ENCODE measurements around the gene ELMO3.
A peak's percentile ranks its signal among the peaks of the same experiment; 100 is the strongest.

ELMO3 gene

DNA sequence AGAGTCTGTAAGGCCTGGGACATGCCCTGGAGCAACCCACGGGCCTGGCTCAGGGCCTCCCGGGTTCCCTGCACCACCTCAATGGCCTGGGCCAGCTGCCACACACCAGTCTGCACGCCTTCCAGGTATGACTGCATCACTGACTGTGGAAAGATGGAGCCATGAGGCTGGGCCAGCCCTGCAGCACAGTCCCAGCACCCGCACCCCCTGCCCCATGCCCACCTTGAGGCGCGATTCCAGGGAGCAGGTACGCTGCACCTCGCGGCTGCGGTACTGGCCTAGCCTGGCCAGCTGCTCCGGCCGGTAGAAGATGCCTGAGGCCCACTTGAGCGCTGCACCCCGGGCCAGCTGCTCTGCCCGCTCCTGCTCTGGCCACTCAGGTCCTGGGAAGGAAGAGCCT, 10.1 kb upstream of the ELMO3 start:
- Histone ChIP-seq H3K27ac (no peak overlapping the region), H3K36me3 (peaks cover 0 to 9% (median 3%) of the 10 kb centered on the region in 3 donors)
- TF ChIP-seq, protein P1, sequence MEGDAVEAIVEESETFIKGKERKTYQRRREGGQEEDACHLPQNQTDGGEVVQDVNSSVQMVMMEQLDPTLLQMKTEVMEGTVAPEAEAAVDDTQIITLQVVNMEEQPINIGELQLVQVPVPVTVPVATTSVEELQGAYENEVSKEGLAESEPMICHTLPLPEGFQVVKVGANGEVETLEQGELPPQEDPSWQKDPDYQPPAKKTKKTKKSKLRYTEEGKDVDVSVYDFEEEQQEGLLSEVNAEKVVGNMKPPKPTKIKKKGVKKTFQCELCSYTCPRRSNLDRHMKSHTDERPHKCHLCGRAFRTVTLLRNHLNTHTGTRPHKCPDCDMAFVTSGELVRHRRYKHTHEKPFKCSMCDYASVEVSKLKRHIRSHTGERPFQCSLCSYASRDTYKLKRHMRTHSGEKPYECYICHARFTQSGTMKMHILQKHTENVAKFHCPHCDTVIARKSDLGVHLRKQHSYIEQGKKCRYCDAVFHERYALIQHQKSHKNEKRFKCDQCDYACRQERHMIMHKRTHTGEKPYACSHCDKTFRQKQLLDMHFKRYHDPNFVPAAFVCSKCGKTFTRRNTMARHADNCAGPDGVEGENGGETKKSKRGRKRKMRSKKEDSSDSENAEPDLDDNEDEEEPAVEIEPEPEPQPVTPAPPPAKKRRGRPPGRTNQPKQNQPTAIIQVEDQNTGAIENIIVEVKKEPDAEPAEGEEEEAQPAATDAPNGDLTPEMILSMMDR (IDR thresholded peaks at IDR 0.05), result no peak

DNA sequence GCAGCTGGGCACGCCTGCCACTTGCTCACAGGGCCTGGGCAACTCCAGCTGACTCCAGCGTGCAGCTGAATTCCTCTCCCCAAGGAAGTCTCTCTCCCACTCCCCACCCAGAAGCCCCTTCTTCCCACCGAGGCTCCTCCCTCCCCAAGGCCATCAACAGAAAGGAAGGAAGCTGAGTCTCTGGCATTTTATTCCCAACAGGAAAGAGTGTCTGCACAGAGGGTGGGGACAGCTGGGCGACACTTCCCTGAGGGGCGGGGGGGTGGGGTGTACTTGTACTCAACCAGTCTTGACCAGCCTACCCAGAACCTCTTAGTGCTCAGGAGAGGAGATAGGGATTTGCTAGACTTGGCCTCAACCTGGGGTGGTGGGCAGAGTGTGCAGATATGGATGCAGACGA, 8.9 kb upstream of the ELMO3 start, which contains the start of gene EXOC3L1:
Gene EXOC3L1 (minus strand): TSS at position 96 of the 400 bp plus-strand sequence. CDS start 460 bp downstream, outside the sequence.
- H3K4me1 ChIP-seq, result peaks cover 12 to 39% (median 30%) of the 10 kb centered on the region in 4 donors

More for the DNA sequence above, 10.1 kb upstream of the ELMO3 start:
- intact Hi-C loops (cut with DNase I; ENCODE audit: low total_unique reads), result loop anchor here (10.0 kb wide), 2 partner anchors 164 to 214 kb away; partner anchors contain the start of gene CBFB
- Histone ChIP-seq H3K4me3 (no peak overlapping the region), H3K27me3 (no peaks in the 10 kb centered on the region), H3K4me1 (peaks cover 12 to 41% (median 39%) of the 10 kb centered on the region in 4 donors), H3K9me3 (no peaks in the 10 kb centered on the region)
- DNase-seq, result no peak

DNA sequence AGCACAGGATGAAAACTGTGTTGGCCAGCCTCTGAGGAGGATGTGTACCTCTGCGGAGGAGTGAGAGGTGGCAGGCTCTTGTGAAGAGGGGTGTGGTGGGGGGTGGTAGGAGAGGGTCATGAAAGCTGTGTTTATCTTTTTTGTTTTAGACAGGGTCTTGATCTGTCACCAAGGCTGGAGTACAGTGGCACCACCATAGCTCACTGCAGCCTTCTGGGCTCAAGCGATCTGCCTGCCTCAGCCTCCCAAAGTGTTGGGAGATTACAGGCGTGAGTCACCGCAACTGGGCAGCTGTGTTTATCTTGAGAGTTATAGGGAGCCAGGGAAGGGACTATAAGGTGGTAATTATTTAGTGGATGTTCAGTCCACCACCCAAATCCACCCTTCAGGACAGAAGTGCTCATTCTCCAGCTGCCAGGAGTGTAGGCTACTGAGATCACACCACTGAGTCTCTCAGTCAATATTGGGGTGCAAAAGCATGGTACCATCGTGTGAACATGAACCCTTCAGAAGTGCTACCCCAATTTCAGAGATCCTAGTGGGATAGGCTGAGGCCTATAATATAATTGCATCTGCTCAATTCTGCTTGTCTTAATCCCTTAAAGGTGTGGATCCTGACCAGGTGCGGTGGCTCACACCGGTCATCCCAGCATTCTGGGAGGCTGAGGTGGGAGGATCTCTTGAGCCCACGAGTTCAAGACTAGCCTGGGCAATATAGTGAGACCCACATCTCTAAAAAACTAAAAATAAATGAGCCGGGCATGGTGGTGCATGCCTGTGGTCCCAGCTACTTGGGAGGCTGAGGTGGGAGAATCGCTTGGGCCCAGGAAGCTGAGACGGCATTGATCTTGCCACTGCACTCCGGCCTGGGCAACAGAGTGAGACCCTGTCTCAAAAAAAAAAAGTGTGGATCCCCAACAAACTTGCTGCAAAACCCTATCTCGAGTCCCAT, 8.2 kb upstream of the ELMO3 start:
- DNase-seq, result no peak
- intact Hi-C loops (cut with DNase I; ENCODE audit: low total_unique reads), result no loop called here
- peaks cover 14 to 28% (median 22%) of the 10 kb centered on the region in 3 donors for H3K36me3 ChIP-seq
- peaks cover 12 to 32% (median 23%) of the 10 kb centered on the region in 4 donors for H3K4me1 ChIP-seq
- H3K4me3 ChIP-seq, result no peak overlapping the region
- TF ChIP-seq, protein P1 (IDR thresholded peaks at IDR 0.05), result no peak
- no peaks in the 10 kb centered on the region for H3K9me3 ChIP-seq
- no peak overlapping the region for H3K27ac ChIP-seq
- no peaks in the 10 kb centered on the region for H3K27me3 ChIP-seq

More for the DNA sequence above, 8.9 kb upstream of the ELMO3 start, which contains the start of gene EXOC3L1:
- no peak within 1 kb of the TSS for H3K4me3 ChIP-seq
- TF ChIP-seq, protein P1 (IDR thresholded peaks at IDR 0.05), result no peak
- no peaks in the 10 kb centered on the region for H3K9me3 ChIP-seq
- H3K27me3 ChIP-seq, result no peaks in the 10 kb centered on the region
- H3K36me3 ChIP-seq, result peaks cover 7 to 21% (median 15%) of the 10 kb centered on the region in 3 donors
- intact Hi-C loops (cut with DNase I; ENCODE audit: low total_unique reads), result no loop called here
- no peak for DNase-seq
- no peak within 1 kb of the TSS for H3K27ac ChIP-seq

DNA sequence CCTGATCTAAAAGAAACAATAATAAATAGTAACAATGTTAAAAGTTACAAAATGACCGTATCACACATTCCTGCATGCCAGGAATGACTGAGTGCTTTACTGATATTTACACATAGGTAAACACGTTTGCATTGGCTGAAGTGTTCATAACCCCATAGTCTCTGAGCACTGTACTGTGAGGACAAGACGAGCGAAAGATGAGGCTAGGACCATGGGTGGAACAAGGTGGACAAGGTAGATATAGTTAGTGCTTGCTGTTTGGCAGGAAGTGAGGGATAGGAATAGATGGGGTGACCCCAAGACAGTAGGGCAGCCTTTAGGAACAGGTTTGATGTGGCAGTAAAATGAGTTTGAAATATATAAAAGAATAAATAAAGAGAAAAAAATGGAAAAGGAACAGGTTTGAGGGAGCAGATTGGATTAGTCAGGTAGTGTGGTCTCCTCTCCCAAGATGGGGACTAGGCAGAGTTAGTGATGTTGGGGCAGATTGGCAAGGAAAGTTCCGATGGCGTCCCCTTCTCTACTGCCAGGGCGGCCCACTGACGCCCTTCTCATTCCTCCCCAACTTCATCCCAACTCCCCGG, 7.4 kb upstream of the ELMO3 start:
- Histone ChIP-seq H3K4me1 (peaks cover 12 to 28% (median 22%) of the 10 kb centered on the region in 4 donors), H3K27me3 (no peaks in the 10 kb centered on the region), H3K4me3 (peak overlapping the region; percentile 68 to 87), H3K36me3 (peaks cover 22 to 36% (median 30%) of the 10 kb centered on the region in 3 donors), H3K9me3 (no peaks in the 10 kb centered on the region), H3K27ac (peak overlapping the region in 1 of 2 donors; percentile 75)
- intact Hi-C loops (cut with DNase I; ENCODE audit: low total_unique reads), result no loop called here
- no peak for DNase-seq
- TF ChIP-seq, protein P1 (IDR thresholded peaks at IDR 0.05), result no peak

DNA sequence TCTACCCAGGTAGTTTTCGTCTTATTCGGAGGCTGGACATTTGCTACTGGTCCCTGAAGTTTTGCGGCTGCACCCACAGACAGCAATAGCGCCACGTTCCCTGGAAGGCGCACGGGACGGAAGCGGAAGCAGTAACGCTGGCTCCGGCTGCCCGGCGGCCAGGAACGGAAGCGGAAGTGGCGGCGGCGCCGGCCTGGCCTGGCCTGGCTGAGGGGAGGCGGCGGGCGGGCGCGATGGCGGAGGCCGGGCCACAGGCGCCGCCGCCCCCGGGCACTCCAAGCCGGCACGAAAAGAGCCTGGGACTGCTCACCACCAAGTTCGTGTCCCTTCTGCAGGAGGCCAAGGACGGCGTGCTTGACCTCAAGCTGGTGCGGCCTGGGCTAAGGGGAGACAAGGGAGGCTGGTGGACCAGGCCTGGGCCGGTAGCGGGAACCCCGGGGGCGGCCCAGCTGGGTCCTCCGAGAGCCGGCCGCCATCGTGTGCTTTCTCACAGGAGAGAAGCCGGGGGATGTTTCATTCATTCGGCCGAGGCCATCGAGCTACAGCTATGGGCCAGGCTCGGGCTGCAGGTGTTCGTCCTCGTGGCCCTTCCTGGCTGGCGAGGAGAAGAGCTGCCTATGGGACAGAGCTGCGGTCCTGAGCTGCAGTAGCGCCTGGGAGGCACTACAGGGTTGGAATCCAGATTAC, 6.8 kb upstream of the ELMO3 start, which contains the start of gene E2F4:
Gene E2F4 (plus strand): TSS at position 161 of the 687 bp plus-strand sequence. CDS start 73 bp downstream, at position 234.
- H3K9me3 ChIP-seq, result no peaks in the 10 kb centered on the region
- peak within 1 kb of the TSS; percentile 66 to 75 for H3K27ac ChIP-seq
- H3K27me3 ChIP-seq, result no peaks in the 10 kb centered on the region
- TF ChIP-seq, protein P1 (IDR thresholded peaks at IDR 0.05), result no peak
- H3K36me3 ChIP-seq, result peaks cover 28 to 42% (median 36%) of the 10 kb centered on the region in 3 donors
- intact Hi-C loops (cut with DNase I; ENCODE audit: low total_unique reads), result no loop called here
- peaks cover 12 to 28% (median 22%) of the 10 kb centered on the region in 4 donors for H3K4me1 ChIP-seq
- peak within 1 kb of the TSS; percentile 68 to 87 for H3K4me3 ChIP-seq
- DNase-seq, result peak; percentile 88 to 94
